ENCODE measurements around the gene LRRC8B. TPM values are rescaled to one million over a fixed set of nuclear protein-coding genes. Genes with fewer than 3 reads are reported as not detected.

Gene LRRC8B
- total RNA-seq, 3 donors from 2014 or later, result 11.5 to 25.3 (median 12.3) TPM

- DNase-seq (ENCODE audit: low spot score in 2 of 2), result no peak
- Histone ChIP-seq H3K4me3 (no peak overlapping the region), H3K4me1 (peaks cover 0 to 7% of the 10 kb centered on the region in 2 donors), H3K27me3 (no peaks in the 10 kb centered on the region), H3K27ac (no peak overlapping the region), H3K9me3 (no peaks in the 10 kb centered on the region), H3K36me3 (no peaks in the 10 kb centered on the region)
- TF ChIP-seq, protein P1, sequence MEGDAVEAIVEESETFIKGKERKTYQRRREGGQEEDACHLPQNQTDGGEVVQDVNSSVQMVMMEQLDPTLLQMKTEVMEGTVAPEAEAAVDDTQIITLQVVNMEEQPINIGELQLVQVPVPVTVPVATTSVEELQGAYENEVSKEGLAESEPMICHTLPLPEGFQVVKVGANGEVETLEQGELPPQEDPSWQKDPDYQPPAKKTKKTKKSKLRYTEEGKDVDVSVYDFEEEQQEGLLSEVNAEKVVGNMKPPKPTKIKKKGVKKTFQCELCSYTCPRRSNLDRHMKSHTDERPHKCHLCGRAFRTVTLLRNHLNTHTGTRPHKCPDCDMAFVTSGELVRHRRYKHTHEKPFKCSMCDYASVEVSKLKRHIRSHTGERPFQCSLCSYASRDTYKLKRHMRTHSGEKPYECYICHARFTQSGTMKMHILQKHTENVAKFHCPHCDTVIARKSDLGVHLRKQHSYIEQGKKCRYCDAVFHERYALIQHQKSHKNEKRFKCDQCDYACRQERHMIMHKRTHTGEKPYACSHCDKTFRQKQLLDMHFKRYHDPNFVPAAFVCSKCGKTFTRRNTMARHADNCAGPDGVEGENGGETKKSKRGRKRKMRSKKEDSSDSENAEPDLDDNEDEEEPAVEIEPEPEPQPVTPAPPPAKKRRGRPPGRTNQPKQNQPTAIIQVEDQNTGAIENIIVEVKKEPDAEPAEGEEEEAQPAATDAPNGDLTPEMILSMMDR (IDR thresholded peaks at IDR 0.05), result no peak
- TF ChIP-seq POLR2A (IDR thresholded peaks at IDR 0.05) (no peak), POLR2AphosphoS5 (IDR thresholded peaks at IDR 0.05) (no peak)
- intact Hi-C loops (cut with DNase I; ENCODE audit: low total_unique reads), result no loop called here
These were observed 23.7 kb downstream of the LRRC8B start for GRCh38 chr1:89548122-89548857.

- peaks cover 0 to 7% of the 10 kb centered on the region in 2 donors for H3K4me1 ChIP-seq
- no peak overlapping the region for H3K4me3 ChIP-seq
- intact Hi-C loops (cut with DNase I; ENCODE audit: low total_unique reads), result no loop called here
- H3K36me3 ChIP-seq, result no peaks in the 10 kb centered on the region
- H3K27ac ChIP-seq, result peak overlapping the region in 1 of 2 donors; percentile 73
- no peak for DNase-seq (ENCODE audit: low spot score in 2 of 2)
- no peaks in the 10 kb centered on the region for H3K9me3 ChIP-seq
- H3K27me3 ChIP-seq, result no peaks in the 10 kb centered on the region
- no peak for TF ChIP-seq POLR2AphosphoS5 (IDR thresholded peaks at IDR 0.05)
- TF ChIP-seq, protein P1 (IDR thresholded peaks at IDR 0.05), result no peak
- TF ChIP-seq POLR2A (IDR thresholded peaks at IDR 0.05), result no peak
These were observed 26.4 kb downstream of the LRRC8B start for GRCh38 chr1:89550995-89551394.

GRCh38 chr1:89552471-89553081 is 27.9 kb downstream of the LRRC8B start:
- H3K27ac ChIP-seq, result peak overlapping the region; percentile 72 to 73

GRCh38 chr1:89553157-89553556 is 28.5 kb downstream of the LRRC8B start:
- Histone ChIP-seq H3K36me3 (no peaks in the 10 kb centered on the region), H3K27me3 (no peaks in the 10 kb centered on the region), H3K4me1 (peaks cover 0 to 7% of the 10 kb centered on the region in 2 donors), H3K4me3 (no peak overlapping the region), H3K27ac (peak overlapping the region; percentile 73 to 76), H3K9me3 (no peaks in the 10 kb centered on the region)
- intact Hi-C loops (cut with DNase I; ENCODE audit: low total_unique reads), result no loop called here
- TF ChIP-seq, protein P1 (IDR thresholded peaks at IDR 0.05), result no peak
- DNase-seq (ENCODE audit: low spot score in 2 of 2), result no peak

More at GRCh38 chr1:89552471-89553081, 27.9 kb downstream of the LRRC8B start:
- Histone ChIP-seq H3K36me3 (no peaks in the 10 kb centered on the region), H3K4me3 (peak overlapping the region in 2 of 3 donors; percentile 6 to 21), H3K4me1 (peaks cover 0 to 7% of the 10 kb centered on the region in 2 donors), H3K9me3 (no peaks in the 10 kb centered on the region), H3K27me3 (no peaks in the 10 kb centered on the region)
- TF ChIP-seq POLR2AphosphoS5 (IDR thresholded peaks at IDR 0.05), result no peak
- TF ChIP-seq, protein P1 (IDR thresholded peaks at IDR 0.05), result no peak
- no peak for TF ChIP-seq POLR2A (IDR thresholded peaks at IDR 0.05)
- intact Hi-C loops (cut with DNase I; ENCODE audit: low total_unique reads), result no loop called here
- peak in 1 of 2 donors; percentile 38 for DNase-seq (ENCODE audit: low spot score in 2 of 2)

GRCh38 chr1:89555550-89555949 is 30.9 kb downstream of the LRRC8B start:
- H3K27ac ChIP-seq, result peak overlapping the region in 1 of 2 donors; percentile 6
- intact Hi-C loops (cut with DNase I; ENCODE audit: low total_unique reads), result no loop called here

More at GRCh38 chr1:89555550-89555949, 30.9 kb downstream of the LRRC8B start:
- Histone ChIP-seq H3K4me3 (no peak overlapping the region), H3K4me1 (peaks cover 0 to 7% of the 10 kb centered on the region in 2 donors), H3K36me3 (no peaks in the 10 kb centered on the region), H3K27me3 (no peaks in the 10 kb centered on the region), H3K9me3 (no peaks in the 10 kb centered on the region)
- TF ChIP-seq, protein P1 (IDR thresholded peaks at IDR 0.05), result no peak
- TF ChIP-seq POLR2AphosphoS5 (IDR thresholded peaks at IDR 0.05) (no peak), POLR2A (IDR thresholded peaks at IDR 0.05) (no peak)
- DNase-seq (ENCODE audit: low spot score in 2 of 2), result no peak

Measured in breast epithelium (tissue), 4 donors.